Endodermal cell (in vitro differentiated cells): ENCODE data around the gene SERPINB11. TPM values are rescaled to one million over a fixed set of nuclear protein-coding genes. Genes with fewer than 3 reads are reported as not detected.
"Not testable (repeated sequence)": the region's sequence is repeated elsewhere in the genome, so short reads cannot be mapped to it uniquely, and the experiment has no call there.

Experiments
- DNase-seq: peaks from one replicate; pipeline ENCODE4 v3.0.0-alpha.2; 2017
- H3K27ac ChIP-seq: 2 replicates; pipeline ENCODE4 v1.5.1; 2013; ENCODE audit warnings: mild to moderate bottlenecking, low read depth, low read length, moderate library complexity
- H3K27me3 ChIP-seq: 2 replicates; pipeline ENCODE4 v1.6.1; 2013; ENCODE audit warnings: mild to moderate bottlenecking, low read length, moderate library complexity; ENCODE audit not compliant: insufficient read depth, control insufficient read depth, poor library complexity, severe bottlenecking
- H3K36me3 ChIP-seq: 2 replicates; pipeline ENCODE4 v1.7.0; 2013; ENCODE audit warnings: mild to moderate bottlenecking, low read length, moderate library complexity; ENCODE audit not compliant: control insufficient read depth, insufficient read depth
- H3K4me1 ChIP-seq: one replicate; pipeline ENCODE4 v1.7.0; 2013; ENCODE audit warnings: low read length; ENCODE audit not compliant: control insufficient read depth, insufficient read depth
- H3K4me3 ChIP-seq: 2 replicates; pipeline ENCODE4 v1.5.1; 2013; ENCODE audit warnings: mild to moderate bottlenecking, low read length, moderate library complexity
- H3K9ac ChIP-seq: 2 replicates; pipeline ENCODE4 v1.6.1; 2013; ENCODE audit warnings: mild to moderate bottlenecking, low read length, moderate library complexity; ENCODE audit not compliant: poor library complexity, severe bottlenecking; ENCODE audit errors: extremely low read depth
- H3K9me3 ChIP-seq: 2 replicates; pipeline ENCODE4 v1.6.1; 2013; ENCODE audit warnings: mild to moderate bottlenecking, low read length, moderate library complexity; ENCODE audit not compliant: control insufficient read depth
- H3K27ac Mint-ChIP-seq: 2 replicates; pipeline ENCODE4 v1.8.0; 2020; ENCODE audit warnings: mixed read lengths
- H3K27me3 Mint-ChIP-seq: 2 replicates; pipeline ENCODE4 v1.8.0; 2021; ENCODE audit warnings: mild to moderate bottlenecking, mixed read lengths; ENCODE audit not compliant: insufficient read depth
- H3K36me3 Mint-ChIP-seq: 2 replicates; pipeline ENCODE4 v1.8.0; 2020; ENCODE audit warnings: low read depth, mixed read lengths
- H3K4me1 Mint-ChIP-seq: 2 replicates; pipeline ENCODE4 v1.8.0; 2020; ENCODE audit warnings: mixed read lengths
- H3K4me3 Mint-ChIP-seq: 2 replicates; pipeline ENCODE4 v1.8.0; 2020; ENCODE audit warnings: mild to moderate bottlenecking, moderate library complexity, mixed read lengths
- H3K9me3 Mint-ChIP-seq: 2 replicates; pipeline ENCODE4 v1.8.0; 2020; ENCODE audit warnings: mild to moderate bottlenecking, mixed read lengths
- CTCF ChIP-seq: fragments of 200-600 bp; sonication (generic); conservative IDR thresholded peaks from 2 replicates; pipeline ENCODE4 v1.5.0; 2021; ENCODE audit warnings: antibody characterized with exemption, mild to moderate bottlenecking
- WGBS, 2 experiments: methylation state at CpG; one replicate each; pipeline versions ENCODE4 v1.1.5 to v1.1.7; 2013; ENCODE audit warnings: missing lambda C conversion rate in 2 of 2, mixed read lengths in 1 of 2; ENCODE audit not compliant: insufficient coverage in 1 of 2, insufficient read length in 1 of 2; 5-methylcytosine and 5-hydroxymethylcytosine counted together
- total RNA-seq, 2 donors: library from RNA; stranded (reverse); fragmentation: NEBNext Ultra II Directional in 1 of 2; extraction: Animal tissue kit (Norgen Biotek cat#: 25700) in 1 of 2; gene quantifications; 2 replicates in 1 of 2; 3 replicates in 1 of 2; pipeline ENCODE4 v1.2.1, GENCODE V29; 2021

The SERPINB11 gene
- total RNA-seq, 2 donors from 2014 or later: not detected

GRCh38 chr18:63757541-63757940 is 54.8 kb downstream of the SERPINB11 start:
- Histone ChIP-seq H3K27me3 (no peaks in the 10 kb centered on the region), H3K36me3 (no peaks in the 10 kb centered on the region), H3K9me3 (peaks cover 18% of the 10 kb centered on the region), H3K9ac (no peak overlapping the region), H3K4me3 (no peak overlapping the region), H3K27ac (no peak overlapping the region), H3K4me1 (no peaks in the 10 kb centered on the region)
- TF ChIP-seq CTCF: no peak
- DNase-seq: no peak
- Mint-ChIP-seq H3K9me3 (peaks cover 27% of the 10 kb centered on the region), H3K27ac (no peak overlapping the region), H3K27me3 (no peaks in the 10 kb centered on the region), H3K36me3 (no peaks in the 10 kb centered on the region), H3K4me3 (no peak overlapping the region), H3K4me1 (no peaks in the 10 kb centered on the region)

GRCh38 chr18:63758615-63759240 is 56.0 kb downstream of the SERPINB11 start:
- Mint-ChIP-seq H3K4me1 (no peaks in the 10 kb centered on the region), H3K9me3 (peaks cover 27% of the 10 kb centered on the region), H3K27ac (no peak overlapping the region), H3K4me3 (no peak overlapping the region), H3K27me3 (no peaks in the 10 kb centered on the region), H3K36me3 (no peaks in the 10 kb centered on the region)
- DNase-seq: no peak
- Histone ChIP-seq H3K27ac (no peak overlapping the region), H3K4me3 (no peak overlapping the region), H3K36me3 (no peaks in the 10 kb centered on the region), H3K4me1 (no peaks in the 10 kb centered on the region), H3K9ac (no peak overlapping the region), H3K9me3 (peaks cover 18% of the 10 kb centered on the region), H3K27me3 (no peaks in the 10 kb centered on the region)
- TF ChIP-seq CTCF: no peak
- WGBS, 2 experiments: 80 to 88% methylated on average over 1 to 3 of the region's 3 CpGs

GRCh38 chr18:63759786-63760185 is 57.0 kb downstream of the SERPINB11 start:
- not testable (repeated sequence) for H3K27me3 Mint-ChIP-seq, H3K36me3 ChIP-seq, H3K4me1 Mint-ChIP-seq, H3K27ac Mint-ChIP-seq, H3K36me3 Mint-ChIP-seq, H3K9ac ChIP-seq, H3K27ac ChIP-seq, H3K4me1 ChIP-seq, H3K4me3 ChIP-seq, H3K4me3 Mint-ChIP-seq, DNase-seq, H3K27me3 ChIP-seq
- H3K9me3 ChIP-seq: peaks cover 18% of the 10 kb centered on the region
- WGBS, 2 experiments: 87 to 92% methylated on average over 2 of the region's 2 CpGs
- H3K9me3 Mint-ChIP-seq: peaks cover 25% of the 10 kb centered on the region

DNA sequence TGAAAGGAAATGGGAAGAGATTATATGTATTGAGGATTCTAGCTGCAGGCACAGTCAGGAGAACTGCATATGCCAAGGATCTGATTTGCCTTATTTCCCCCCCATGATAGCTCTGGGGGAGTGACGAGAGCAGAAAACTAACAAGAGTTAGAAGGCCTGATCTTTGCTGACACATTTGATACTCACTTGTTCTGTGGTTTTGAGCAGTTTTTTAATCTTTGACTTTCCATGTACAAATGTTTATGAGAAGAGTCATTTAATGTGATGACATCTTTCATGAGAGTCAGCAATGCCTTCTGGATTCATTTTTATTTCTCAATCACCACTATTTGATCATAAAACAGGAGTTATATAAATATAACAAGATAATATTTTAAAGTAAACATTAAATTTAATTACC is 59.8 kb downstream of the SERPINB11 start:
- H3K36me3 ChIP-seq: no peaks in the 10 kb centered on the region
- Mint-ChIP-seq H3K4me1 (no peaks in the 10 kb centered on the region), H3K9me3 (peaks cover 25% of the 10 kb centered on the region), H3K27me3 (no peaks in the 10 kb centered on the region), H3K4me3 (no peak overlapping the region), H3K27ac (no peak overlapping the region), H3K36me3 (no peaks in the 10 kb centered on the region)
- WGBS, 2 experiments: 75 to 100% methylated on average over 1 of the region's 1 CpG
- TF ChIP-seq CTCF: no peak
- H3K27ac ChIP-seq: no peak overlapping the region
- no peak for DNase-seq
- peaks cover 18% of the 10 kb centered on the region for H3K9me3 ChIP-seq
- no peaks in the 10 kb centered on the region for H3K27me3 ChIP-seq
- no peak overlapping the region for H3K9ac ChIP-seq
- no peak overlapping the region for H3K4me3 ChIP-seq
- H3K4me1 ChIP-seq: no peaks in the 10 kb centered on the region
